Esophagus squamous epithelium (tissue), 4 donors: ENCODE results near the gene SPOCK1.

Experiments used
- POLR2A ChIP-seq, 4 donors: fragments of 450-650 bp; IDR thresholded peaks; one replicate each; pipeline ENCODE4 v1.6.1; 2017; ENCODE audit warnings: antibody characterized with exemption in 4 of 4, mild to moderate bottlenecking in 4 of 4, moderate library complexity in 3 of 4
- TF ChIP-seq, protein P1 (sequence below), 6 experiments: fragments of 450-650 bp in 4 of 6; fragments of 200-600 bp in 2 of 6; sonication (generic) in 2 of 6; IDR thresholded peaks; one replicate each; pipeline ENCODE4 v1.5.1; 2016 to 2019; ENCODE audit warnings: antibody characterized with exemption in 6 of 6, mild to moderate bottlenecking in 4 of 6, moderate library complexity in 4 of 6

- TF ChIP-seq, protein P1, sequence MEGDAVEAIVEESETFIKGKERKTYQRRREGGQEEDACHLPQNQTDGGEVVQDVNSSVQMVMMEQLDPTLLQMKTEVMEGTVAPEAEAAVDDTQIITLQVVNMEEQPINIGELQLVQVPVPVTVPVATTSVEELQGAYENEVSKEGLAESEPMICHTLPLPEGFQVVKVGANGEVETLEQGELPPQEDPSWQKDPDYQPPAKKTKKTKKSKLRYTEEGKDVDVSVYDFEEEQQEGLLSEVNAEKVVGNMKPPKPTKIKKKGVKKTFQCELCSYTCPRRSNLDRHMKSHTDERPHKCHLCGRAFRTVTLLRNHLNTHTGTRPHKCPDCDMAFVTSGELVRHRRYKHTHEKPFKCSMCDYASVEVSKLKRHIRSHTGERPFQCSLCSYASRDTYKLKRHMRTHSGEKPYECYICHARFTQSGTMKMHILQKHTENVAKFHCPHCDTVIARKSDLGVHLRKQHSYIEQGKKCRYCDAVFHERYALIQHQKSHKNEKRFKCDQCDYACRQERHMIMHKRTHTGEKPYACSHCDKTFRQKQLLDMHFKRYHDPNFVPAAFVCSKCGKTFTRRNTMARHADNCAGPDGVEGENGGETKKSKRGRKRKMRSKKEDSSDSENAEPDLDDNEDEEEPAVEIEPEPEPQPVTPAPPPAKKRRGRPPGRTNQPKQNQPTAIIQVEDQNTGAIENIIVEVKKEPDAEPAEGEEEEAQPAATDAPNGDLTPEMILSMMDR (IDR thresholded peaks at IDR 0.05) = no peak
- no peak for TF ChIP-seq POLR2A (IDR thresholded peaks at IDR 0.05)
These were observed 571.6 kb downstream of the SPOCK1 start for GRCh38 chr5:136927571-136927970.
